HEK293T (cell line): ENCODE results near the gene FYB1.

ENCODE experiments used
- CTCF ChIA-PET: fragments of 350-600 bp; formaldehyde crosslinking; extraction: SDS; loops from one replicate; lab custom pipeline; 2021; ENCODE audit warnings: antibody characterized with exemption, inconsistent platforms; lab: Yijun Ruan, JAX
- POLR2A ChIA-PET: fragments of 350-600 bp; formaldehyde crosslinking; extraction: SDS; loops from one replicate; lab custom pipeline; 2020; ENCODE audit warnings: antibody characterized with exemption, inconsistent platforms; lab: Yijun Ruan, JAX
- DNase-seq: peaks from one replicate; pipeline ENCODE4 v3.0.0; 2012; ENCODE audit warnings: mixed read lengths; ENCODE audit errors: extremely low spot score
- ARNT ChIP-seq: fragments of 450-650 bp; IDR thresholded peaks from 2 replicates; pipeline ENCODE4 v1.6.1; 2017; ENCODE audit warnings: mild to moderate bottlenecking
- BHLHE40 ChIP-seq: fragments of 450-650 bp; IDR thresholded peaks from 2 replicates; pipeline ENCODE4 v1.6.1; 2016; ENCODE audit warnings: mild to moderate bottlenecking, moderate library complexity, borderline replicate concordance
- CTBP1 ChIP-seq: fragments of 450-650 bp; IDR thresholded peaks from 2 replicates; pipeline ENCODE4 v1.6.1; 2016; ENCODE audit warnings: borderline replicate concordance
- ELF4 ChIP-seq: fragments of 450-650 bp; IDR thresholded peaks from 2 replicates; pipeline ENCODE4 v1.6.1; 2017; ENCODE audit warnings: antibody characterized with exemption
- FOXA1 ChIP-seq: fragments of 450-650 bp; IDR thresholded peaks from 2 replicates; pipeline ENCODE4 v1.6.1; 2016; ENCODE audit warnings: mild to moderate bottlenecking
- FOXK2 ChIP-seq: fragments of 450-650 bp; IDR thresholded peaks from 2 replicates; pipeline ENCODE4 v1.6.1; 2016; ENCODE audit warnings: mild to moderate bottlenecking
- FOXM1 ChIP-seq: fragments of 450-650 bp; IDR thresholded peaks from 2 replicates; pipeline ENCODE4 v1.6.1; 2017; ENCODE audit warnings: mild to moderate bottlenecking, borderline replicate concordance
- HDGF ChIP-seq: fragments of 450-650 bp; IDR thresholded peaks from 2 replicates; pipeline ENCODE4 v1.6.1; 2017; ENCODE audit warnings: antibody characterized with exemption, borderline replicate concordance
- L3MBTL2 ChIP-seq: fragments of 450-650 bp; conservative IDR thresholded peaks from 2 replicates; pipeline ENCODE4 v1.6.1; 2016; ENCODE audit warnings: mild to moderate bottlenecking
- LEF1 ChIP-seq: fragments of 450-650 bp; IDR thresholded peaks from 2 replicates; pipeline ENCODE4 v1.6.1; 2017; ENCODE audit warnings: mild to moderate bottlenecking, borderline replicate concordance
- NFRKB ChIP-seq: fragments of 450-650 bp; IDR thresholded peaks from 2 replicates; pipeline ENCODE4 v1.6.1; 2016; ENCODE audit warnings: mild to moderate bottlenecking, moderate library complexity
- PKNOX1 ChIP-seq: fragments of 450-650 bp; IDR thresholded peaks from 2 replicates; pipeline ENCODE4 v1.6.1; 2016
- SP1 ChIP-seq: fragments of 450-650 bp; IDR thresholded peaks from 2 replicates; pipeline ENCODE4 v1.6.1; 2017
- SUZ12 ChIP-seq: fragments of 450-650 bp; IDR thresholded peaks from 2 replicates; pipeline ENCODE4 v1.6.1; 2016; ENCODE audit warnings: mild to moderate bottlenecking
- TARDBP ChIP-seq: fragments of 450-650 bp; IDR thresholded peaks from 2 replicates; pipeline ENCODE4 v1.6.1; 2016
- ZNF384 ChIP-seq: fragments of 450-650 bp; IDR thresholded peaks from 2 replicates; pipeline ENCODE4 v1.6.1; 2016

Gene FYB1

DNA sequence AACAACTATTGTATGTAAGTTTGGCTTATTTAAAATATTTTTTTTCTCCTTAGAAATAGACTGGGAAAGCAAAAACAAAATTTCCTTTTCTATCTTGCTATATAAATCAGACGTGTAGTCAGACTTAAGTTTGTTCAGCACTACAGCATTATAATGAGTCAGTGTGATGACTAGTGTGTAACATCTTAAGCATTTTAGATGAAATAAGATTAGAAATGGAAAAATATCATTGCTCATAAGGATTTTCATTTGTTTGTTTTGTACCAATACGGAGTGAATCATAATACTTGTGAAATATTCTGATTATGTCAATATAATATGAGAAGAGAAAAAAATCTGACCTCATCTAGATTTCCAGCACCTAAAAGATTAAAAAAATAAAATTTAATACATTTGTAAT, 80.5 kb downstream of the FYB1 start:
- POLR2A ChIA-PET, result no interaction called here
- no peak for DNase-seq
- CTCF ChIA-PET, result no interaction called here
- no peak for TF ChIP-seq SUZ12
- TF ChIP-seq CTBP1, result no peak

GRCh38 chr5:39137819-39138451, 81.4 kb downstream of the FYB1 start:
- peak; percentile 35 for DNase-seq
- POLR2A ChIA-PET, result no interaction called here
- no peak for TF ChIP-seq SP1
- no peak for TF ChIP-seq NFRKB
- TF ChIP-seq BHLHE40, result no peak
- TF ChIP-seq FOXM1, result no peak
- no peak for TF ChIP-seq PKNOX1
- TF ChIP-seq TARDBP, result no peak
- TF ChIP-seq ELF4, result no peak
- no peak for TF ChIP-seq FOXK2
- no peak for TF ChIP-seq ZNF384
- TF ChIP-seq LEF1, result no peak
- TF ChIP-seq FOXA1, result no peak
- TF ChIP-seq SUZ12, result no peak
- TF ChIP-seq ARNT, result no peak
- no peak for TF ChIP-seq HDGF
- CTCF ChIA-PET, result no interaction called here

- ChIA-PET POLR2A (no interaction called here), CTCF (no interaction called here)
- no peak for TF ChIP-seq NFRKB
- TF ChIP-seq HDGF, result no peak
- TF ChIP-seq FOXM1, result no peak
- TF ChIP-seq L3MBTL2, result no peak
- TF ChIP-seq SP1, result no peak
- no peak for TF ChIP-seq CTBP1
- TF ChIP-seq PKNOX1, result no peak
- TF ChIP-seq TARDBP, result no peak
- TF ChIP-seq BHLHE40, result no peak
- TF ChIP-seq LEF1, result no peak
- TF ChIP-seq ELF4, result no peak
- no peak for TF ChIP-seq ARNT
- TF ChIP-seq FOXA1, result no peak
- TF ChIP-seq SUZ12, result no peak
- TF ChIP-seq ZNF384, result no peak
- no peak for TF ChIP-seq FOXK2
- DNase-seq, result no peak
Observed at GRCh38 chr5:39137391-39137790, 82.0 kb downstream of the FYB1 start.

GRCh38 chr5:39132792-39133191, 86.6 kb downstream of the FYB1 start:
- no peak for TF ChIP-seq ELF4
- POLR2A ChIA-PET, result no interaction called here
- CTCF ChIA-PET, result no interaction called here
- no peak for DNase-seq

- no peak for DNase-seq
- ChIA-PET CTCF (no interaction called here), POLR2A (no interaction called here)
- TF ChIP-seq CTBP1 (no peak), FOXM1 (no peak), TARDBP (no peak)
Observed at GRCh38 chr5:39132128-39132447, 87.3 kb downstream of the FYB1 start.

DNA sequence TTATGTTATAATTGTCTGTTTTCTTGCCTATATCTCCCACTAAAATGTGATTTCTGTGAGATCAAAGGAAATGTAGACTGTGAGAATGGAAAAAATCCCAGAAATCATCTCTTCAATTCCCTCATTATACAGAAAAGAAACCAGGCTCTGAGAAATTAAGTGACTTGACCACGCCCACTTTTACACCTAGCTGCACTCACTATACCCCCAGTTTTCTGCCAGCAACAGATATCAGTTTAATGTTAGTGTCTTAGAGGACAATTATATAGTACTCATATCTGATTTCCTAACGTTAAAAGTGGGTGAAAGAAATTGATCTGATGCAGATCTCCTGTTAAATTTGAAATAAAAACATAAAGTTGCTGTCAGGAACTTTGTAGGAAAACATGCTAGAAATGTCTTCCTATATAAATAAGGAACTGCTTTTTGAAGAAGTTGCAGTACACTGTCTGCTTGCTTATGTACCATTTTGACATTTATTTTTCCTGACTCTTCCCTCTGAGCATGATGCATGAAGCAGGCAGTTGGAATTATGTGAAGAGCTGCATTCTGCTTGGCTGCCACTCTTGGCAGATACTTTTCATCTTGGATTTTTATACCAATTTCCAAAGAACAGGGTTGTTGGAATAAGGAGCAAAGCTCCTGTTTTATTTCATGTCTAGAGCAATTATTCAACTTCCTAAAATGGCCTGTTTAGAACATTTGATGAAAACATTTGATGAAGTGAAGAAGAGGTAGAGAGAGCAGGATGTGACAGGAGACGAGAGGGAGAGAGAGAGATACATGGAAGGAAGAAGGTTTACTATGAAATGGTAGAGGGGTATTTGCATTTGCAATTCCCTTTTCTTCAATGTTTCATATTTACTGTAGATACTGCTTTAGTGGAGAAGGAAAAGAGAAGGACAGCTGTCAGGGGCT, 87.9 kb downstream of the FYB1 start:
- ChIA-PET CTCF (no interaction called here), POLR2A (no interaction called here)
- no peak for TF ChIP-seq SUZ12
- no peak for TF ChIP-seq L3MBTL2
- no peak for TF ChIP-seq PKNOX1
- no peak for TF ChIP-seq FOXA1
- TF ChIP-seq HDGF, result no peak
- TF ChIP-seq ZNF384, result no peak
- no peak for TF ChIP-seq LEF1
- TF ChIP-seq CTBP1, result no peak
- TF ChIP-seq NFRKB, result no peak
- TF ChIP-seq FOXK2, result no peak
- no peak for TF ChIP-seq FOXM1
- TF ChIP-seq ARNT, result no peak
- TF ChIP-seq SP1, result no peak
- no peak for TF ChIP-seq BHLHE40
- no peak for TF ChIP-seq TARDBP
- no peak for TF ChIP-seq ELF4
- no peak for DNase-seq
